ENCODE data around the gene RPS25.
"Not testable (repeated sequence)": the region's sequence is repeated elsewhere in the genome, so short reads cannot be mapped to it uniquely, and the experiment has no call there.

Gene RPS25

GRCh38 chr11:119015054-119015611 is 3.0 kb downstream of the RPS25 start:
- DNase-seq (ENCODE audit: low read depth) = no peak

DNA sequence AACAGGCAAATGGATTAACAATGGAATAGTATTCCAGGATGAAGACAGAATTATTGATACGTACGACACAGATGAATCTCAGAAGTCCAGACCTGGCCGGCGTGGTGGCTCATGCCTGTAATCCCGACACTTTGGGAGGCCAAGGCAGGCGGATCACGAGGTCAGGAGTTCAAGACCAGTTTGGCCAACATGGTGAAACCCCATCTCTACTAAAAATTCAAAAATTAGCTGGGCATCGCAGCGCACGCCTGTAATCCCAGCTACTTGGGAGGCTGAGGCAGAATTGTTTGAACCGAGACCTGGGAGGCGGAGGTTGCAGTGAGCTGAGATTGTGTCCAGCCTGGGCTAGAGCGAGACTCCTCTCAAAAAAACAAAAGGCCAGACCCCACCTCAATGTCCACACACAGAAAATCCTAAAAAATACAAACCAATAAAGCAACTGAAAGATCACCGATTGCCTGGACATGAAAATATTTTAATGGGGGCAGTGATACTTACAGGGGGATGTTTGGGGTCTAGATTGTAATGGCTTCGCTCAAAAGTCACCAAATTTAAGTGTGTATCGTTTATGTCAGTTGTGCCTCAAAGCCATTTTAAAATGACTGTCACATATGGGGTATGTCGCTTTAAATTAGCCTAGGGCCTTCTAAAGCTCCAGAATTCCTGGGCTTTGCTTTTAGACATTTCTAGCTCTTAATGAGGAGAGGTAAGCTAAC is 3.8 kb downstream of the RPS25 start:
- DNase-seq (ENCODE audit: low read depth) = no peak

- no peak for DNase-seq (ENCODE audit: low read depth)
Observed at GRCh38 chr11:119012629-119013170, 5.4 kb downstream of the RPS25 start.

DNA sequence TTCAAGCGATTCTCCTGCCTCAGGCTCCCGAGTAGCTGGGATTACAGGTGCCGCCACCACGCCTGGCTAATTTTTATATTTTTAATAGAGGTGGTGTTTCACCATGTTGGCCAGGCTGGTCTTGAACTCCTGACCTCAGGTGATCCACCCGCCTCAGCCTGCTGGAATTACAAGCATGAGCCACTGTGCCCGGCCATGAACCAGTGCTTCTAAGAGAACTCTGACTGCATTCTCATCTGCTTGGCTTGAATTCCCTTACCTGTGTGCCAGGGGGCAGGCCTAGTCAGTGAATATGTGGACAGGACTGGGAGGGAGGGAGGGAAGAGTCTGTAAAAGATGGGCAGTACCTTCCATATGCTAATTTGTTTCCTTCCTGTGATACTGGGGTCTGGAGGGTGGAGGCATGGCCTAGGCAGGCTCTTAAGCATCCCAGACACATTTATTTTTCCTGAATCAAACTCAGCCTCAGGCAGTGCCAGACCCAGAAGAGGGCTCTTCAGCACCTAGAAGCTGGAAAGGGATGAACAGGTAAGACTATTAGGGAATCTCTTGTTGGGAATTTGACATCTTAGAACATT is 6.6 kb downstream of the RPS25 start:
- DNase-seq (ENCODE audit: low read depth) = no peak

DNA sequence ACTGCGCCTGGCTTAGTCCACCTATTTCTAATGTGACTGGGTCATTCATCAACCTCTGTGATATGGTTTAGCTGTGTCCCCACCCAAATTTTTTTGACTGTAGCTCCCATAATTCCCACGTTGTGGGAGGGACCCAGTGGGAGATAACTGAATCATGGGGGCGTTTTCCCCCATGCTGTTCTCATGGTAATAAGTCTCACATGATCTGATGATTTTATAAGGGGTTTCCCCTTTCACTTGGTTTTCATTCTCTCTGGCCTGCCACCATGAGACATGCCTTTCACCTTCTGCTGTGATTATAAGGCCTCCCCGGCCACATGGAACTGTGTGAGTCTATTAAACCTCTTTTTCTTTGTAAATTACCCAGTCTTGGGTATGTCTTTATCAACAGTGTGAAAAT is 11.5 kb downstream of the RPS25 start:
- no peak for DNase-seq (ENCODE audit: low read depth)

GRCh38 chr11:119000906-119001305 is 17.2 kb downstream of the RPS25 start:
- DNase-seq (ENCODE audit: low read depth) = peak; percentile 34

DNA sequence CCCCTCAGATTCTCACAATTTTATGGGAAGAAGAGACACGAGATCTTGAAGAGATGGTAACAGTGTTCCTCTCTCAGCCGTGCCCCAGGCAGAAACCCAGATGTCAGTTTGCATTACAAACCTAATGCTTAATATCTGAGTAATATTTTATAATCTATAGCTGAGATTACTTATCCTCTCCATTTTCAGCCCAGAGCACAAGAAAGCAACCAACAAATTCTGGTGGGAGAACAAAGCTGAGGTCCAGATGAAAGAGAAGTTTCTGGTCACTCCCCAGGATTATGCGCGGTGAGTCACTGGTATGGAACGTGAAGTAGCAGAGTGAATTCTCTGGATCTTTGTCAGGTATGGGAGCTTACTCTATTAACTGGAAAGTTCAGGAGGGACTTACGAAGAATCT is 19.3 kb downstream of the RPS25 start:
- peak; percentile 80 for DNase-seq (ENCODE audit: low read depth)

- DNase-seq (ENCODE audit: low read depth) = no peak
Observed at GRCh38 chr11:118998388-118998717, 19.8 kb downstream of the RPS25 start.

DNA sequence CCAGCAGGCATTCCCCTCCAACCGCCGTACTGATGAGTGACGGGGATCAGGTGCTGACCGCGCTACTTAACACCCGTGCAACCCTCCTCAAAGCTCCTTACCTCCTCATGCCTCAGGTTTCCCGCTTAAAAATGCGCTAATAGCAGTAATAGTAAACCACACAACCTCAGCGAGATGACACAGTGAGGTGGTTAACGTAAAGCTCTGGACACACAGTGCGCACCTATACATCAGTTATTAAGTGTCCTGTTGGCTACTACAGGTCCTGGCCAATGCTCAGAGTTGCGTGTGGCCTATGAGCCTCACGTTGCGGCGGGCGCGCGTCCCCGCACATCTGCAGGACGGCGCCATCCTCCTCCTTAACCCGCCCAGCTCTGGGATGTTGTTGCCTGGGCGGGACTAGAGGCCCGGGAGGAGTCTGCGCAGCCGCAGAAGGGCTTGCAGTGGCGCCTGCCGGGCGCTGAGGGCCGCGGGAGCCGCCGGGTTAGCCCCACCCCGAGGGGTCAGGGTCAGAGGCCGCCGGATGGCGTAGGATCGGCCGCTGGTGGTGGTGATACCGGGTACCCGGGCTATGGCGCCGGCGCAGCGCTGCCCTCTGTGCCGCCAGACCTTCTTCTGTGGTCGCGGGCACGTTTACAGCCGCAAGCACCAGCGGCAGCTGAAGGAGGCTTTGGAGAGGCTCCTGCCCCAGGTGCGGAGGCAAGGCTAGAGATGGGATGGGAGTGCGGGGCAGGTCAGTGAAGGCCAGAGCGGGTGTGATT is 20.3 kb downstream of the RPS25 start, which contains the start of gene CENATAC:
Gene CENATAC (plus strand): TSS at position 512 of the 761 bp plus-strand sequence. CDS start 60 bp downstream, at position 572.
- peak; percentile 79 for DNase-seq (ENCODE audit: low read depth)

DNA sequence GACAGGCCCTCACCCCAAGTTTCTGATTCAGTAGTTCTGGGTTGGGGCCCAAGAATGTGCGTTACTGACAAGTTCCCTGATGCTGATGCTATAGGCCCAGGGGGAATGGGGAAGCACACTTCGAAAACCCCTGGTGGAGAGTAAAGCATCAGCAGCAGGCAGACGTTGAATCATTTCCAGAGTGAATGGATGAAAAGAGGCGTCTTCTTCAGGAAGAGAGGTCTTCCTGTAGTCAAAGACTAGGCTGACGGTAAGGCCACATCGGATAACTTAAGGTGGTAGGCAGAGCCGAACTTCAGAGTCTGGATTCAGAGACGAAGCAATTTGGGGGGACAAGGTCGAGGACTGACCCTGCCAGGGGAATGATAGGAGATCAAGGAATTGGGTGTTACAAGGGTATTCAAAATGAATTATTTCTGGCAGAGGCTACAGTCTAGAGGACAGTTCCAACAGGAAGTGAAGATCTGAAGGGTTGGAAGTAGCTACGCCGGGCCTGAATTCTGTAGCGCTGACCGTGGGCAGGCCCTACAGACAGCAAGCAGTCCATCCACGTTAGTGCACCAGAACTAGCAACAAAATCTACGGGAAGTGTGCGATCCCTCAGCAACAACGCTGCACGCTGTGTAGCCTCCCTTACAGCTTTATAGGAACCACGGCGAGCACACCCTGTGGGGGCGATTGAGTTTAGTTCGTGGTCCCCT is 21.1 kb downstream of the RPS25 start:
- peak; percentile 21 for DNase-seq (ENCODE audit: low read depth)

GRCh38 chr11:118991486-118992038 is 26.6 kb downstream of the RPS25 start:
- not testable (repeated sequence) for DNase-seq (ENCODE audit: low read depth)

DNA sequence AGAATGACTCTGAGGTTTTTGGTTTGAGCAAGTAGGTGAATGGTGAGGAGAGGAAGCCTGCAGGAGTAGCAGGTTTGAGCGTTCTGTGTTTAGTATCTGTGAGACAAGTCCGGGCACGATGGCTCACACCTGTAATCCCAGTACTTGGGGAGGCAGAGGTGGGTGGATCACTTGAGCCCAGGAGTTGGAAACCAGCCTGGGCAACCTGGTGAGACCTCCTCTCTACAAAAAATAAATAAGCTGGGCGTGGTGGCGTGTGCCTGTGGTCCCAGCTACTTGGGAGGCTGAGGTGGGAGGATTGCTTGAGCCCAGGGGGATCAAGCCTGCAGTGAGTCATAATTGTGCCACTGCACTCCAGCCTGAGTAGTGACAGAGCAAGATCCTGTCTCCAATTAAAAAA is 29.9 kb downstream of the RPS25 start:
- DNase-seq (ENCODE audit: low read depth) = no peak

- no peak for DNase-seq (ENCODE audit: low read depth)
Observed at GRCh38 chr11:118984825-118985224, 33.3 kb downstream of the RPS25 start.

GRCh38 chr11:118984337-118984736 is 33.8 kb downstream of the RPS25 start:
- not testable (repeated sequence) for DNase-seq (ENCODE audit: low read depth)

- peak; percentile 45 for DNase-seq (ENCODE audit: low read depth)
Observed at GRCh38 chr11:118980191-118980881, 37.8 kb downstream of the RPS25 start.

- DNase-seq (ENCODE audit: low read depth) = no peak
Observed at GRCh38 chr11:118979434-118979833, 38.7 kb downstream of the RPS25 start.

DNA sequence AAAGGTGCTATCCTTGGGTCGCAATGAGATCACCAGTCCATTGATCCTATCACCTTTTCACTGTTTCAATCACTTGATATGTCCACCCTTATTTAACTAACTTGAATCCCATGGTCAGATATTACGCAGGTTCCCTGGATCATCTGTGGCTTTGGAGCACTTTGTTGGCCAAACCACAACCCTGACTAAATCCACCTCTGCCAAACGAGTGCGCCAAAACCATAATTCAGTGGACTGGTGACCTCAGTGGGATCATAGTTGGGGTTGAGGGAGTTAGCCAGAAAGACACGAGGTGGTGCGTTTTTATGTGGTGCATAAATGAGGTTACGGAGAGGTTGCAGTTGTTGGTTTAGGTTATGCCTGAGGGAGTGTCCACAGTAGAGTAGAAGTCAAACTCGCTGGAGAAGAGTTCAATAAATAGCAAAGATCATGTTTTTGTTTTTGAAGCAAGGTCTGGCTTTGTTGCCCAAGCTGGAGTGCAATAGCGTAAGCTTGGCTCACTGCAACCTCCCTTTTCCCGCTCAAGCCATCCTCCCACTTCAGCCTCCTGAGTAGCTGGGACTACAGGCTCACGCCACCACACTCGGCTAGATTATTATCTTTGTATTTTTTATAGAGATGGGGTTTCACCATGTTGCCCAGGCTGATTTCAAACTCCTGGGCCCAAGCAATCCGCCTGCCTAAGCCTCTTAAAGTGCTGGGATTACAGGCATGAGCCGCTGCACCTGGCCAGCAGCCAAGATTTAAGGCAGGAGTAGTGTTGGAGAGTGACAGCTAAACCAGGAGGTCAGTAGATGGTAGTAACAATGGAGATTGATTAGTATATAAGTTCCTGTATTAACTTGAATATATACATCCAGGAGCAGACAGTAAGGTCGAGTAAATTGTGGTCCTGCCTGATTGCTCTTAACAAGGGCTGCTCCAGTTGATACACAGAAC is 42.1 kb downstream of the RPS25 start:
- no peak for DNase-seq (ENCODE audit: low read depth)

DNA sequence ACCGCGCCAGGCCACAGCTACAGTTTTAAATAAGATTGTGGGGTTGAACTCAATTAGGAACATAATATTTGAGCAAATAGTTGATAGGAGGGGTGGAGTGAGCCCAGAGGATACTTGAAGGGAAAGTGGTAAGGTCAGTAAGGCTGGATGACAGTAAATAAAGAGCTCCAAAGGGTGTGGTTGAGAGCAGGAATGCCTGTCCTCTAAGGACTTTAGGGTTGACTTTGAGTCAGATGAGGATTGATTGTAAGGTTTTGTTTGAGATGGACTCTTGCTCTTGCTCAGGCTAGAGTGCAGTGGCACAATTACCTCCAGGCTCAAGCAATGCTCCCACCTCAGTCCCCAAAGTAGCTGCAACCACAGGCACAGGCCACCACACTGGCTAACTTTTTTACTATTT is 44.2 kb downstream of the RPS25 start:
- DNase-seq (ENCODE audit: low read depth) = no peak

GRCh38 chr11:118971646-118972045 is 46.5 kb downstream of the RPS25 start, which contains the start of gene FOXR1:
Gene FOXR1 (plus strand): TSS chr11:118971761. CDS start chr11:118971932, 171 bp downstream.
- no peak for DNase-seq (ENCODE audit: low read depth)

DNA sequence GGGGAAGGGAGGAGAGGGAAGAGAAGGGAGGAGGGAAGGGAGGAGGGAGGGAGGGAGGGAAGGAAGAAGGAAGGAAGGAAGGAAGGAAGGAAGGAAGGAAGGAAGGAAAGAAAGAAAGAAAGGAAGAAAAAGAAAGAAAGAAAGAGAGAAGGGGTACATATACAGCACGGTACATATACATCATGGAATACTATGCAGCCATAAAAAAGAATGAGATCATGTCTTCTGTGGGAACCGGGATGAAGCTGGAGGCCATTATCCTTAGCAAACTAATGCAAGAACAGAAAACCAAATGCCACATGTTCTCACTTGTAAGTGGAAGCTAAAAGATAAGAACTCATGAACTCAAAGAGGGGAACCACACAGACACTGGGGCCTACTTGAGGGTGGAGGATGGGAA is 48.6 kb downstream of the RPS25 start:
- DNase-seq (ENCODE audit: low read depth) = not testable (repeated sequence)
